Measurements from ENCODE around the gene GINM1. TPM values are rescaled to one million over a fixed set of nuclear protein-coding genes. Genes with fewer than 3 reads are reported as not detected.

Gene GINM1
- total RNA-seq, 1 experiment from 2014 or later, result 25.0 TPM

DNA sequence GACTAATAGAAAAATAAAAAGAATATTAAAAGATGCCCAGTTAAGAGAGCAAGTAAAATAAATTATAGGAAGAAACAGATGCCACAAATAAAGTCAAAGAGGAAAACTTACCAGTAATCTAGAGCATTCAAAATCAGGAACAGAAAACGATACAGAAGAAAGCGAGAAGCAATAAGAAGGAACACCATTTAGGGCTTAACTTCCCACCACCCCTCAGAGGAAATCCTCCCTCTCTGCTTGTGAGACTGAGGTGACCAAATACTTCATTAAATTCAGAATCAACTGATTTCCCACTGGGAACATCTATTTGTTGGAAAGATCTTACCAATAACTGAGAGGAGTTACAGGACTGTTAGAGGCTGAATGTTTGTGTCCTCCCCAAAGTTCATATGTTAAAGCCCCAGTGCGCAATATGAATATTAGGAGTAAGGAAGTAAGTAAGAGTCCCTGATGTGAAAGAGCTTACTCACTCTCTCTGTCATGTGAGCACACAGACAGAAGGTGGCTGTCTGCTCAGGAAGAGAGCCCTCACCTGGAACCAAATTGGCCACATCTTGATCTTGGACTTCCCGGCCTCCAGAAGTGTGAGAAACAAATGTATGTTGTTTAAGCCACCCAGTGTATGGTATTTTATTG is 62.8 kb downstream of the GINM1 start (continued):
- TF ChIP-seq, protein P1, sequence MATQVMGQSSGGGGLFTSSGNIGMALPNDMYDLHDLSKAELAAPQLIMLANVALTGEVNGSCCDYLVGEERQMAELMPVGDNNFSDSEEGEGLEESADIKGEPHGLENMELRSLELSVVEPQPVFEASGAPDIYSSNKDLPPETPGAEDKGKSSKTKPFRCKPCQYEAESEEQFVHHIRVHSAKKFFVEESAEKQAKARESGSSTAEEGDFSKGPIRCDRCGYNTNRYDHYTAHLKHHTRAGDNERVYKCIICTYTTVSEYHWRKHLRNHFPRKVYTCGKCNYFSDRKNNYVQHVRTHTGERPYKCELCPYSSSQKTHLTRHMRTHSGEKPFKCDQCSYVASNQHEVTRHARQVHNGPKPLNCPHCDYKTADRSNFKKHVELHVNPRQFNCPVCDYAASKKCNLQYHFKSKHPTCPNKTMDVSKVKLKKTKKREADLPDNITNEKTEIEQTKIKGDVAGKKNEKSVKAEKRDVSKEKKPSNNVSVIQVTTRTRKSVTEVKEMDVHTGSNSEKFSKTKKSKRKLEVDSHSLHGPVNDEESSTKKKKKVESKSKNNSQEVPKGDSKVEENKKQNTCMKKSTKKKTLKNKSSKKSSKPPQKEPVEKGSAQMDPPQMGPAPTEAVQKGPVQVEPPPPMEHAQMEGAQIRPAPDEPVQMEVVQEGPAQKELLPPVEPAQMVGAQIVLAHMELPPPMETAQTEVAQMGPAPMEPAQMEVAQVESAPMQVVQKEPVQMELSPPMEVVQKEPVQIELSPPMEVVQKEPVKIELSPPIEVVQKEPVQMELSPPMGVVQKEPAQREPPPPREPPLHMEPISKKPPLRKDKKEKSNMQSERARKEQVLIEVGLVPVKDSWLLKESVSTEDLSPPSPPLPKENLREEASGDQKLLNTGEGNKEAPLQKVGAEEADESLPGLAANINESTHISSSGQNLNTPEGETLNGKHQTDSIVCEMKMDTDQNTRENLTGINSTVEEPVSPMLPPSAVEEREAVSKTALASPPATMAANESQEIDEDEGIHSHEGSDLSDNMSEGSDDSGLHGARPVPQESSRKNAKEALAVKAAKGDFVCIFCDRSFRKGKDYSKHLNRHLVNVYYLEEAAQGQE (IDR thresholded peaks at IDR 0.05; ENCODE audit: low read depth), result no peak
- TF ChIP-seq ELF1 (IDR thresholded peaks at IDR 0.05; ENCODE audit: borderline replicate concordance, low read depth), result no peak
- no peak for TF ChIP-seq POLR2A (IDR thresholded peaks at IDR 0.05; ENCODE audit: borderline replicate concordance, extremely low read depth, insufficient read depth, insufficient read length)

DNA sequence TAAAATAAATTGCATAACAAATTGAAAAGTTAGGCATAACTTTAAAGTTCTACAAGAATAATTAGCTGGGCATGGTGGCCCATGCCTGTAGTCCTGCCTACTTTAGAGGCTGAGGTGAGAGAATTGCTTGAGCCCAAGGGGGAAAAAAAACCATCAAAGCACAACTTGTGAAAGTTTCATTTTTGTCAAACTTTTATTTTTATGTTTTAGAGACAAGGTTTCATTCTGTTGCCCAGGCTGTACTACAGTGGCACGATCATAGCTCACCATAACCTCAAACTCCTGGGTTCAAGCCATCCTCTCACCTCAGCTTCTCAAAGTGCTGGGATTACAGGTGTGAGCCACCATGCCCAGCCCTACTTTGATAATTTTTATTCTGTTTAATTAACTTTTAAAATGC is 68.1 kb downstream of the GINM1 start:
- CTCF ChIA-PET, result no interaction called here
- Histone ChIP-seq H4K20me1 (ENCODE audit: insufficient read depth) (no peaks in the 10 kb centered on the region), H3K79me2 (ENCODE audit: insufficient read depth, low read length) (peaks cover 5% of the 10 kb centered on the region; the same call in 1 of the 2 replicates), H3K4me2 (ENCODE audit: low read length) (no peak overlapping the region), H3K36me3 (ENCODE audit: control insufficient read depth in 1 of 2, insufficient read depth in 2 of 2, low read length in 2 of 2) (peaks cover 0 to 2% of the 10 kb centered on the region in 2 experiments; a peak in 1 of 4 replicates), H3K9me2 (ENCODE audit: insufficient read depth) (no peaks in the 10 kb centered on the region), H3K9me3 (ENCODE audit: control insufficient read depth in 1 of 2, insufficient read depth in 1 of 2, low read depth in 1 of 2, low read length in 2 of 2) (no peaks in the 10 kb centered on the region), H2AFZ (ENCODE audit: low read depth, low read length, poor library complexity, severe bottlenecking) (no peak overlapping the region), H3K9ac (ENCODE audit: low read length) (no peak overlapping the region), H3K4me1 (ENCODE audit: control insufficient read depth in 1 of 2, insufficient read depth in 2 of 2, low read length in 2 of 2) (peaks cover 10 to 25% of the 10 kb centered on the region in 2 experiments), H3K4me3 (replicated peaks in 1 of 2; ENCODE audit: low read depth in 1 of 2, low read length in 2 of 2) (no peak overlapping the region), H3K27ac (ENCODE audit: low read depth, low read length) (no peak overlapping the region), H3K27me3 (ENCODE audit: insufficient read depth, low read length) (no peaks in the 10 kb centered on the region)
- DNase-seq (ENCODE audit: low read depth, low spot score), result no peak
- RAD21 ChIA-PET (ENCODE audit: low non-redundant PET in 1 of 2, low total read pairs in 2 of 2, uncharacterized antibody in 2 of 2, unreplicated experiment in 2 of 2), result no interaction called here
- no TSS peak for BruUV-seq (replicated peaks)
- no peak for ATAC-seq
- POLR2A ChIA-PET, result no interaction called here
- intact Hi-C loops (cut with micrococcal nuclease), result no loop called here
- no peak for TF ChIP-seq SRF (IDR thresholded peaks at IDR 0.05; ENCODE audit: low read depth)
- TF ChIP-seq, protein P1 (IDR thresholded peaks at IDR 0.05; ENCODE audit: low read depth), result no peak
- TF ChIP-seq CBX3 (IDR thresholded peaks at IDR 0.05; ENCODE audit: low read depth), result no peak
- no peak for TF ChIP-seq ZNF274 (IDR thresholded peaks at IDR 0.05; ENCODE audit: low read depth, low read length)
- no peak for TF ChIP-seq RAD21 (IDR thresholded peaks at IDR 0.05; ENCODE audit: low read depth)
- no peak for TF ChIP-seq POLR2A (IDR thresholded peaks at IDR 0.05; ENCODE audit: borderline replicate concordance, extremely low read depth, insufficient read depth, insufficient read length)
- TF ChIP-seq EZH2 (IDR thresholded peaks at IDR 0.05), result no peak
- no peak for TF ChIP-seq FOSL1 (IDR thresholded peaks at IDR 0.05; ENCODE audit: low read depth)
- TF ChIP-seq JUND (IDR thresholded peaks at IDR 0.05), result no peak
- TF ChIP-seq EGR1 (IDR thresholded peaks at IDR 0.05; ENCODE audit: low read depth), result no peak
- TF ChIP-seq, protein P2, sequence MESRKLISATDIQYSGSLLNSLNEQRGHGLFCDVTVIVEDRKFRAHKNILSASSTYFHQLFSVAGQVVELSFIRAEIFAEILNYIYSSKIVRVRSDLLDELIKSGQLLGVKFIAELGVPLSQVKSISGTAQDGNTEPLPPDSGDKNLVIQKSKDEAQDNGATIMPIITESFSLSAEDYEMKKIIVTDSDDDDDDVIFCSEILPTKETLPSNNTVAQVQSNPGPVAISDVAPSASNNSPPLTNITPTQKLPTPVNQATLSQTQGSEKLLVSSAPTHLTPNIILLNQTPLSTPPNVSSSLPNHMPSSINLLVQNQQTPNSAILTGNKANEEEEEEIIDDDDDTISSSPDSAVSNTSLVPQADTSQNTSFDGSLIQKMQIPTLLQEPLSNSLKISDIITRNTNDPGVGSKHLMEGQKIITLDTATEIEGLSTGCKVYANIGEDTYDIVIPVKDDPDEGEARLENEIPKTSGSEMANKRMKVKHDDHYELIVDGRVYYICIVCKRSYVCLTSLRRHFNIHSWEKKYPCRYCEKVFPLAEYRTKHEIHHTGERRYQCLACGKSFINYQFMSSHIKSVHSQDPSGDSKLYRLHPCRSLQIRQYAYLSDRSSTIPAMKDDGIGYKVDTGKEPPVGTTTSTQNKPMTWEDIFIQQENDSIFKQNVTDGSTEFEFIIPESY (IDR thresholded peaks at IDR 0.05; ENCODE audit: extremely low read depth, insufficient replicate concordance, low read length), result no peak
- TF ChIP-seq ELF1 (IDR thresholded peaks at IDR 0.05; ENCODE audit: borderline replicate concordance, low read depth), result no peak
